PC-9 (cell line): Measurements from ENCODE around the gene RPL13A. TPM values are rescaled to one million over a fixed set of nuclear protein-coding genes. Genes with fewer than 3 reads are reported as not detected.

ENCODE experiments used
- BruUV-seq: library from RNA; stranded (reverse); fragments of 400-500 nt; replicated peaks from 2 replicates; lab custom pipeline; 2021; lab: Mats Ljungman, UMichigan
- CTCF ChIA-PET: fragments of 300-600 bp; sonication (Branson Sonifier 250); formaldehyde crosslinking; loops from one replicate; lab custom pipeline; 2022; ENCODE audit warnings: antibody characterized with exemption; lab: Charles Lee
- POLR2A ChIA-PET: fragments of 300-600 bp; sonication (Branson Sonifier 250); formaldehyde crosslinking; loops from one replicate; lab custom pipeline; 2022; ENCODE audit warnings: antibody characterized with exemption; ENCODE audit not compliant: unreplicated experiment; lab: Charles Lee
- DNase-seq, 2 experiments: peaks; one replicate each; pipeline versions ENCODE4 v3.0.0 to v3.0.0-alpha.2; 2015 to 2022; ENCODE audit warnings: mixed read lengths in 1 of 2
- H2AFZ ChIP-seq: fragments of 200-600 bp; sonication (generic); 2 replicates; pipeline ENCODE4 v1.8.1; 2017; ENCODE audit warnings: antibody characterized with exemption
- H3F3A ChIP-seq: fragments of 200-600 bp; sonication (generic); 2 replicates; pipeline ENCODE4 v1.8.1; 2017; ENCODE audit warnings: antibody characterized with exemption, mild to moderate bottlenecking, low read depth; ENCODE audit not compliant: insufficient read depth
- H3K27ac ChIP-seq: fragments of 200-600 bp; sonication (generic); 2 replicates; pipeline ENCODE4 v1.6.1; 2016; ENCODE audit warnings: mixed run types
- H3K27me3 ChIP-seq: fragments of 200-600 bp; sonication (generic); 2 replicates; pipeline ENCODE4 v1.6.1; 2016; ENCODE audit warnings: low read depth, mixed run types; ENCODE audit not compliant: insufficient read depth
- H3K36me3 ChIP-seq: fragments of 200-600 bp; sonication (generic); 2 replicates; pipeline ENCODE4 v1.6.1; 2016; ENCODE audit warnings: low read depth, mixed run types
- H3K4me1 ChIP-seq: fragments of 200-600 bp; sonication (generic); replicated peaks from 2 replicates; pipeline ENCODE4 v1.6.1; 2016; ENCODE audit warnings: mixed run types; ENCODE audit not compliant: insufficient read depth
- H3K4me2 ChIP-seq: fragments of 200-600 bp; sonication (generic); 2 replicates; pipeline ENCODE4 v1.6.1; 2017; ENCODE audit warnings: mixed run types
- H3K4me3 ChIP-seq: fragments of 200-600 bp; sonication (generic); 2 replicates; pipeline ENCODE4 v1.6.1; 2016; ENCODE audit warnings: mixed run types
- H3K79me2 ChIP-seq: fragments of 200-600 bp; sonication (generic); 2 replicates; pipeline ENCODE4 v1.6.1; 2017; ENCODE audit warnings: low read depth, mixed run types
- H3K9me2 ChIP-seq: fragments of 200-600 bp; sonication (generic); 2 replicates; pipeline ENCODE4 v1.8.1; 2017; ENCODE audit warnings: mild to moderate bottlenecking; ENCODE audit not compliant: insufficient read depth
- H3K9me3 ChIP-seq: fragments of 200-600 bp; sonication (generic); 2 replicates; pipeline ENCODE4 v1.8.1; 2016; ENCODE audit warnings: low read depth; ENCODE audit not compliant: insufficient read depth
- H4K20me1 ChIP-seq: fragments of 200-600 bp; sonication (generic); 2 replicates; pipeline ENCODE4 v1.8.1; 2017; ENCODE audit not compliant: insufficient read depth
- EZH2 ChIP-seq: fragments of 200-600 bp; sonication (generic); IDR thresholded peaks from 2 replicates; pipeline ENCODE4 v1.8.0; 2017; ENCODE audit warnings: antibody characterized with exemption, low read depth
- intact Hi-C: fragments of 100-400 bp; cut with micrococcal nuclease; formaldehyde crosslinking; loops from one replicate; pipeline ENCODE4 v1.10.0; 2022; ENCODE audit not compliant: unreplicated experiment
- total RNA-seq: library from RNA; stranded (reverse); gene quantifications from 2 replicates; pipeline ENCODE4 v1.2.3, GENCODE V29; 2021
- TF ChIP-seq, protein P1 (sequence below): fragments of 200-600 bp; sonication (generic); conservative IDR thresholded peaks from 2 replicates; pipeline ENCODE4 v1.6.1; 2017; ENCODE audit warnings: mixed run types, antibody characterized with exemption, mild to moderate bottlenecking, moderate library complexity

RPL13A gene
- total RNA-seq, 1 experiment from 2014 or later: 2,360 TPM

DNA sequence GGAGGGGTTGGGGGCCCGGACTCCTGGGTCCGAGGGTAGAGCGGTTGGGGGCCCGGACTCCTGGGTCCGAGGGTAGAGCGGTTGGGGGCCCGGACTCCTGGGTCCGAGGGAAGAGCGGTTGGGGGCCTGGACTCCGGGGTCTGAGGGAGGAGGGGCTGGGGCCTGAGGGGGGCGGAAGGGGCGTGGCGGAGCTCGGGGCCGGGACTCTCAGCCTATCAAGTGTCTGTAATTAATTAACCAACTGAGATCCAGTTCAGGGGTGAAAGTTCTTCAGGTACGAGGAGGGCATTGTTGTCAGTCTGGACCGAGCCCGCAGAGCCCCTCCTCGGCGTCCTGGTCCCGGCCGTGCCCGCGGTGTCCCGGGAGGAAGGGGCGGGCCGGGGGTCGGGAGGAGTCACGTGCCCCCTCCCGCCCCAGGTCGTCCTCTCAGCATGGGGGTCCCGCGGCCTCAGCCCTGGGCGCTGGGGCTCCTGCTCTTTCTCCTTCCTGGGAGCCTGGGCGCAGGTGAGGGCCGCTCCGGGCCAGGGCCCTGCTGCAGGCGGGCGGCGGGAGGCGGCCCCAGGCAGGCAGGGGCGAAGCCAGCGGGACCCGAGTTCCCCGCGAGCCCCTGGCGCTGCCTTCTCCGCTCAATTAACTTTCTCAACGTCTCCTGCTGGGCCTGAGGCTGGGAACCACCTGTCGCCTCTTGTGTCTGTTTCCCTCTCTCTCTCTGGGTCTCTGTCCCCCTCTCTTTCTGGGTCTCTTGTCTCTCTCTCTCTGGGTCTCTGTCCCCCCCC lies 25.8 kb downstream of the RPL13A start:
- BruUV-seq: no TSS peak
- Histone ChIP-seq H3K27ac (no peak overlapping the region), H3F3A (no peaks in the 10 kb centered on the region), H4K20me1 (no peaks in the 10 kb centered on the region), H3K27me3 (peaks cover 10% of the 10 kb centered on the region; the same call in 1 of the 2 replicates), H3K4me2 (no peak overlapping the region), H3K9me2 (no peaks in the 10 kb centered on the region), H3K9me3 (no peaks in the 10 kb centered on the region), H2AFZ (no peak overlapping the region), H3K36me3 (no peaks in the 10 kb centered on the region), H3K4me3 (no peak overlapping the region), H3K4me1 (no peaks in the 10 kb centered on the region), H3K79me2 (no peaks in the 10 kb centered on the region)
- CTCF ChIA-PET: interaction anchor here (0.6 kb wide), 1 partner anchor 38 kb away, joined by 3 read pairs; no protein-coding TSS in a partner anchor
- no peak for TF ChIP-seq EZH2
- TF ChIP-seq, protein P1, sequence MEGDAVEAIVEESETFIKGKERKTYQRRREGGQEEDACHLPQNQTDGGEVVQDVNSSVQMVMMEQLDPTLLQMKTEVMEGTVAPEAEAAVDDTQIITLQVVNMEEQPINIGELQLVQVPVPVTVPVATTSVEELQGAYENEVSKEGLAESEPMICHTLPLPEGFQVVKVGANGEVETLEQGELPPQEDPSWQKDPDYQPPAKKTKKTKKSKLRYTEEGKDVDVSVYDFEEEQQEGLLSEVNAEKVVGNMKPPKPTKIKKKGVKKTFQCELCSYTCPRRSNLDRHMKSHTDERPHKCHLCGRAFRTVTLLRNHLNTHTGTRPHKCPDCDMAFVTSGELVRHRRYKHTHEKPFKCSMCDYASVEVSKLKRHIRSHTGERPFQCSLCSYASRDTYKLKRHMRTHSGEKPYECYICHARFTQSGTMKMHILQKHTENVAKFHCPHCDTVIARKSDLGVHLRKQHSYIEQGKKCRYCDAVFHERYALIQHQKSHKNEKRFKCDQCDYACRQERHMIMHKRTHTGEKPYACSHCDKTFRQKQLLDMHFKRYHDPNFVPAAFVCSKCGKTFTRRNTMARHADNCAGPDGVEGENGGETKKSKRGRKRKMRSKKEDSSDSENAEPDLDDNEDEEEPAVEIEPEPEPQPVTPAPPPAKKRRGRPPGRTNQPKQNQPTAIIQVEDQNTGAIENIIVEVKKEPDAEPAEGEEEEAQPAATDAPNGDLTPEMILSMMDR: no peak
- POLR2A ChIA-PET: no interaction called here
- intact Hi-C loops: no loop called here
- no peak for DNase-seq

DNA sequence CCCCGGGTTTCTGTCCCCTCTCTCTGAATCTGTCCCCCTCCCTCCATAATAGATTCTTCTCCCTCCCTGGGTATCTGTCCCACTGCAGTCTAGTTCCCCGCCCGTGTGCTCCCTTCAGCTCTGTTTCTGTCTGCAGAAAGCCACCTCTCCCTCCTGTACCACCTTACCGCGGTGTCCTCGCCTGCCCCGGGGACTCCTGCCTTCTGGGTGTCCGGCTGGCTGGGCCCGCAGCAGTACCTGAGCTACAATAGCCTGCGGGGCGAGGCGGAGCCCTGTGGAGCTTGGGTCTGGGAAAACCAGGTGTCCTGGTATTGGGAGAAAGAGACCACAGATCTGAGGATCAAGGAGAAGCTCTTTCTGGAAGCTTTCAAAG lies 26.3 kb downstream of the RPL13A start:
- H3F3A ChIP-seq: no peaks in the 10 kb centered on the region
- H3K27me3 ChIP-seq: peaks cover 10% of the 10 kb centered on the region; the same call in 1 of the 2 replicates
- H3K9me3 ChIP-seq: no peaks in the 10 kb centered on the region
- no peaks in the 10 kb centered on the region for H3K4me1 ChIP-seq
- H3K9me2 ChIP-seq: no peaks in the 10 kb centered on the region
- H2AFZ ChIP-seq: no peak overlapping the region
- POLR2A ChIA-PET: no interaction called here
- no TSS peak for BruUV-seq
- no peak overlapping the region for H3K4me2 ChIP-seq
- CTCF ChIA-PET: interaction anchor here (0.6 kb wide), 1 partner anchor 37 kb away, joined by 3 read pairs; no protein-coding TSS in a partner anchor
- H4K20me1 ChIP-seq: no peaks in the 10 kb centered on the region
- H3K36me3 ChIP-seq: no peaks in the 10 kb centered on the region
- H3K4me3 ChIP-seq: no peak overlapping the region
- H3K27ac ChIP-seq: no peak overlapping the region
- H3K79me2 ChIP-seq: no peaks in the 10 kb centered on the region
- TF ChIP-seq, protein P1: no peak
- no peak for TF ChIP-seq EZH2
- intact Hi-C loops: no loop called here
- peak in 1 of 2 experiments; percentile 8 for DNase-seq

DNA sequence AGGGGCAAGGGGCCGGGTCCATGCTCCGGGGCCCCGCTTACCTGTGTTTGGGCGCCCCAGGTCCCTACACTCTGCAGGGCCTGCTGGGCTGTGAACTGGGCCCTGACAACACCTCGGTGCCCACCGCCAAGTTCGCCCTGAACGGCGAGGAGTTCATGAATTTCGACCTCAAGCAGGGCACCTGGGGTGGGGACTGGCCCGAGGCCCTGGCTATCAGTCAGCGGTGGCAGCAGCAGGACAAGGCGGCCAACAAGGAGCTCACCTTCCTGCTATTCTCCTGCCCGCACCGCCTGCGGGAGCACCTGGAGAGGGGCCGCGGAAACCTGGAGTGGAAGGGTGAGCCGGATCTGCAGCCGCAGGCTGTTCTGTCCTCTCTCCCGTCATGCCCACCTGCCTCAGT lies 26.7 kb downstream of the RPL13A start:
- no peak for DNase-seq
- Histone ChIP-seq H4K20me1 (no peaks in the 10 kb centered on the region), H2AFZ (no peak overlapping the region), H3K36me3 (no peaks in the 10 kb centered on the region), H3K79me2 (no peaks in the 10 kb centered on the region), H3K9me2 (no peaks in the 10 kb centered on the region), H3F3A (0 out of 2 replicates have a peak, but pooled peaks cover 4% of the 10 kb centered on the region), H3K9me3 (no peaks in the 10 kb centered on the region), H3K4me2 (no peak overlapping the region), H3K4me1 (no peaks in the 10 kb centered on the region), H3K4me3 (no peak overlapping the region), H3K27me3 (peaks cover 10% of the 10 kb centered on the region; the same call in 1 of the 2 replicates), H3K27ac (no peak overlapping the region)
- TF ChIP-seq, protein P1: no peak
- no peak for TF ChIP-seq EZH2
- ChIA-PET POLR2A (no interaction called here), CTCF (no interaction called here)
- no TSS peak for BruUV-seq
- intact Hi-C loops: no loop called here
